Activated T-helper 9 cell treated with anti-CD3 and anti-CD28 coated beads, Interleukin-2, amount 50 U/mL, for 16 hours (primary cell): ENCODE results near the gene EPB41L4B.

Source experiments
- DNase-seq: peaks from one replicate; pipeline ENCODE4 v3.0.0-alpha.2; 2020; ENCODE audit warnings: low read depth

Gene EPB41L4B

GRCh38 chr9:109198736-109199382 lies 122.0 kb downstream of the EPB41L4B start:
- no peak for DNase-seq

- DNase-seq = no peak
Observed at GRCh38 chr9:109193974-109194556, 126.8 kb downstream of the EPB41L4B start.

GRCh38 chr9:109192732-109193361 lies 128.0 kb downstream of the EPB41L4B start:
- no peak for DNase-seq

GRCh38 chr9:109191746-109192145 lies 129.1 kb downstream of the EPB41L4B start:
- no peak for DNase-seq

- DNase-seq = no peak
Observed at GRCh38 chr9:109190151-109190550, 130.7 kb downstream of the EPB41L4B start.

GRCh38 chr9:109186857-109187520 lies 133.9 kb downstream of the EPB41L4B start:
- DNase-seq = no peak

GRCh38 chr9:109182940-109183798 lies 137.7 kb downstream of the EPB41L4B start:
- DNase-seq = no peak

GRCh38 chr9:109182550-109182939 lies 138.3 kb downstream of the EPB41L4B start:
- no peak for DNase-seq

- DNase-seq = no peak
Observed at GRCh38 chr9:109181284-109181683, 139.6 kb downstream of the EPB41L4B start.

GRCh38 chr9:109179801-109180523 lies 140.9 kb downstream of the EPB41L4B start:
- DNase-seq = no peak

- DNase-seq = no peak
Observed at GRCh38 chr9:109176963-109177362, 143.9 kb downstream of the EPB41L4B start.

GRCh38 chr9:109176386-109176785 lies 144.5 kb downstream of the EPB41L4B start:
- no peak for DNase-seq

- DNase-seq = no peak
Observed at GRCh38 chr9:109172935-109173334, 147.9 kb downstream of the EPB41L4B start.

- no peak for DNase-seq
Observed at GRCh38 chr9:109171926-109172325, 148.9 kb downstream of the EPB41L4B start.

- no peak for DNase-seq
Observed at GRCh38 chr9:109168170-109168569, 152.7 kb downstream of the EPB41L4B start.

- no peak for DNase-seq
Observed at GRCh38 chr9:109167716-109168115, 153.1 kb downstream of the EPB41L4B start.

- DNase-seq = no peak
Observed at GRCh38 chr9:109166771-109167601, 153.9 kb downstream of the EPB41L4B start, which contains the start of gene FRRS1L. FRRS1L (minus strand) TSS chr9:109167249; CDS start chr9:109167138, 111 bp downstream.

GRCh38 chr9:109166171-109166770 lies 154.6 kb downstream of the EPB41L4B start:
- DNase-seq = no peak

- no peak for DNase-seq
Observed at GRCh38 chr9:109164042-109164441, 156.8 kb downstream of the EPB41L4B start.

- DNase-seq = no peak
Observed at GRCh38 chr9:109163194-109163593, 157.7 kb downstream of the EPB41L4B start.
